ENCODE data around the gene SKIC2.
"Not testable (repeated sequence)": the region's sequence is repeated elsewhere in the genome, so short reads cannot be mapped to it uniquely, and the experiment has no call there.

GRCh38 chr6:32012941-32013617 lies 54.1 kb downstream of the SKIC2 start:
- TF ChIP-seq CTCF (IDR thresholded peaks at IDR 0.05; ENCODE audit: low read depth, low read length); EZH2phosphoT487 (IDR thresholded peaks at IDR 0.05; ENCODE audit: low read depth): not testable (repeated sequence)

Measured in OCI-LY3 (cell line).